Loucy (cell line): Measurements from ENCODE around the gene AGFG1.

Source experiments
- H2AFZ ChIP-seq: fragments of 200-600 bp; sonication (generic); 2 replicates; pipeline ENCODE4 v1.6.0; 2016; ENCODE audit warnings: antibody characterized with exemption, mild to moderate bottlenecking, low read length, moderate library complexity
- H3F3A ChIP-seq: fragments of 200-600 bp; 2 replicates; pipeline ENCODE4 v1.6.0; 2016; ENCODE audit warnings: antibody characterized with exemption, low read depth, mild to moderate bottlenecking
- H3K27me3 ChIP-seq: fragments of 200-600 bp; sonication (generic); 2 replicates; pipeline ENCODE4 v1.6.1; 2014; ENCODE audit warnings: low read length, mild to moderate bottlenecking; ENCODE audit not compliant: insufficient read depth, poor library complexity, severe bottlenecking
- H3K36me3 ChIP-seq: fragments of 200-600 bp; sonication (generic); 2 replicates; pipeline ENCODE4 v1.6.1; 2016; ENCODE audit warnings: low read length; ENCODE audit not compliant: insufficient read depth
- H3K4me1 ChIP-seq: fragments of 200-600 bp; sonication (generic); 2 replicates; pipeline ENCODE4 v1.5.1; 2014; ENCODE audit warnings: low read length, mild to moderate bottlenecking; ENCODE audit not compliant: insufficient read depth, poor library complexity, severe bottlenecking
- H3K4me2 ChIP-seq: fragments of 200-600 bp; sonication (generic); 2 replicates; pipeline ENCODE4 v1.6.0; 2014; ENCODE audit warnings: antibody characterized with exemption, low read length, low read depth, mild to moderate bottlenecking; ENCODE audit not compliant: poor library complexity, severe bottlenecking
- H3K4me3 ChIP-seq: fragments of 200-600 bp; sonication (generic); 2 replicates; pipeline ENCODE4 v1.5.1; 2014; ENCODE audit warnings: low read length, mild to moderate bottlenecking, mixed read lengths; ENCODE audit not compliant: poor library complexity, severe bottlenecking
- H3K79me2 ChIP-seq: fragments of 200-600 bp; sonication (generic); 2 replicates; pipeline ENCODE4 v1.6.1; 2014; ENCODE audit warnings: low read length; ENCODE audit not compliant: insufficient read depth
- H3K9ac ChIP-seq: fragments of 200-600 bp; sonication (generic); 2 replicates; pipeline ENCODE4 v1.6.0; 2014; ENCODE audit warnings: mild to moderate bottlenecking, low read depth, low read length, moderate library complexity; ENCODE audit not compliant: poor library complexity, severe bottlenecking
- H3K9me2 ChIP-seq: fragments of 200-600 bp; sonication (generic); replicated peaks from 2 replicates; pipeline ENCODE4 v1.6.1; 2016; ENCODE audit warnings: low read depth, low read length, mixed read lengths
- H3K9me3 ChIP-seq: fragments of 200-600 bp; sonication (generic); 2 replicates; pipeline ENCODE4 v1.6.1; 2014; ENCODE audit warnings: mild to moderate bottlenecking, antibody characterized with exemption, low read length, low read depth; ENCODE audit not compliant: insufficient read depth
- H4K20me1 ChIP-seq: fragments of 200-600 bp; sonication (generic); 2 replicates; pipeline ENCODE4 v1.6.0; 2014; ENCODE audit warnings: antibody characterized with exemption, low read length, mild to moderate bottlenecking; ENCODE audit not compliant: insufficient read depth, poor library complexity, severe bottlenecking
- CTCF ChIP-seq: fragments of 200-600 bp; sonication (generic); conservative IDR thresholded peaks from 2 replicates; pipeline ENCODE4 v1.5.1; 2014; ENCODE audit warnings: mild to moderate bottlenecking, antibody characterized with exemption, low read length
- EZH2phosphoT487 ChIP-seq: fragments of 200-600 bp; IDR thresholded peaks from 2 replicates; pipeline ENCODE4 v1.6.1; 2018; ENCODE audit warnings: antibody characterized with exemption, mild to moderate bottlenecking, moderate library complexity, borderline replicate concordance

AGFG1 gene

DNA sequence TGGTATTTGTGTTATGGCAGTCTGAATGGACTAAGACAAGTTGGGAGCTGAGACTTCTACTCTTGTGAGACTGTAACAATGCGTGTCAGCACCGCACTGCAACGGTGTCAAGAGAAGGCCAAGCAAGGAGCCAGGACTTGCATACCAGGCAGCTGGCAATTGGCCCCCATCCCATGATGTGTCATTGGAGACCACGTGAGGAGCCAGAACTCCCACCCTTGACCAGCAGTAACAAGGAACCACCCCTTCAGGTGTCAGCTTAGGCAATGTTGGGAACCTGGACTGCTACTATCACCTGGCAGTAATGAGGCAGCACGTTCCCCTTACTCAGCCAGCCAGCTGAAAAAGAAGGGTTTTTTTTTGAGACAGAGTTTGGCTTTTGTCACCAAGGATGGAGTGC, 32.7 kb upstream of the AGFG1 start:
- Histone ChIP-seq H4K20me1 (no peaks in the 10 kb centered on the region), H3K4me2 (no peak overlapping the region)
- no peak for TF ChIP-seq EZH2phosphoT487
- no peak for TF ChIP-seq CTCF

DNA sequence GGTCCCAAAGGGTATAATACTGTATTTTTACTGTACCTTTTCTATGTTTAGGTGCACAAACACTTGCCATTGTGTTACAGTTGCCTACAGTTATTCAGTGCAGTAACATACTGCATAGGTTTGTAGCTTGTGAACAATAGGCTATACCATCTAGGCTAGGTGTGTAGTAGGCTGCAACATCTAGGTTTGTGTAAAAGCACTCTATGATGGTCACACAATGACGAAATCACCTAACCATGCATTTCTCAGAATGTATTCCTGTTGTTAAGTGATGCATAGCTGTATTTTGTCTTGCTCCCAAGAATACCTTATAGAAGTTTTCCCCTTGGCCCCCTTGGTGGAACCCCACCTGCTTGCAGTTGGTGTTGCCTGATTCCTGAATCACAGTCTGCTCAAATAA, 29.3 kb upstream of the AGFG1 start:
- H3K9ac ChIP-seq = no peak overlapping the region
- no peaks in the 10 kb centered on the region for H3F3A ChIP-seq
- no peaks in the 10 kb centered on the region for H3K9me2 ChIP-seq
- H4K20me1 ChIP-seq = no peaks in the 10 kb centered on the region
- TF ChIP-seq CTCF = no peak
- H3K4me1 ChIP-seq = no peaks in the 10 kb centered on the region
- no peak overlapping the region for H3K4me2 ChIP-seq
- H3K9me3 ChIP-seq = no peaks in the 10 kb centered on the region
- H3K4me3 ChIP-seq = no peak overlapping the region
- no peaks in the 10 kb centered on the region for H3K79me2 ChIP-seq
- no peak overlapping the region for H2AFZ ChIP-seq
- H3K36me3 ChIP-seq = no peaks in the 10 kb centered on the region
- H3K27me3 ChIP-seq = no peaks in the 10 kb centered on the region

More for the DNA sequence above, 32.7 kb upstream of the AGFG1 start:
- Histone ChIP-seq H3K27me3 (no peaks in the 10 kb centered on the region), H3K36me3 (no peaks in the 10 kb centered on the region), H3K9ac (no peak overlapping the region), H3K79me2 (no peaks in the 10 kb centered on the region), H2AFZ (no peak overlapping the region), H3K4me1 (no peaks in the 10 kb centered on the region), H3F3A (no peaks in the 10 kb centered on the region), H3K9me3 (no peaks in the 10 kb centered on the region), H3K4me3 (no peak overlapping the region), H3K9me2 (no peaks in the 10 kb centered on the region)

GRCh38 chr2:227443889-227444568, 27.9 kb upstream of the AGFG1 start:
- Histone ChIP-seq H3K9me3 (no peaks in the 10 kb centered on the region), H4K20me1 (no peaks in the 10 kb centered on the region), H3F3A (no peaks in the 10 kb centered on the region), H3K9ac (no peak overlapping the region), H3K4me1 (no peaks in the 10 kb centered on the region), H2AFZ (no peak overlapping the region), H3K79me2 (no peaks in the 10 kb centered on the region), H3K4me3 (no peak overlapping the region), H3K4me2 (no peak overlapping the region), H3K9me2 (no peaks in the 10 kb centered on the region), H3K27me3 (no peaks in the 10 kb centered on the region), H3K36me3 (no peaks in the 10 kb centered on the region)
- no peak for TF ChIP-seq CTCF
- TF ChIP-seq EZH2phosphoT487 = no peak
